HepG2 (cell line): ENCODE data around the gene COASY. TPM values are rescaled to one million over a fixed set of nuclear protein-coding genes. Genes with fewer than 3 reads are reported as not detected.
A peak's percentile ranks its signal among the peaks of the same experiment; 100 is the strongest.

Experiments
- FOSL2 ChIP-seq: sonication (generic); formaldehyde crosslinking; IDR thresholded peaks from 2 replicates; pipeline ENCODE4 v1.4.0; 2020; ENCODE audit warnings: missing genetic modification reagents
- FOXA3 ChIP-seq: IDR thresholded peaks from 2 replicates; pipeline ENCODE4 v1.6.1; 2016; ENCODE audit warnings: missing genetic modification reagents, missing compliant biosample characterization
- MTA1 ChIP-seq: sonication (generic); formaldehyde crosslinking; IDR thresholded peaks from 2 replicates; pipeline ENCODE4 v1.4.0; 2020; ENCODE audit warnings: missing genetic modification reagents, mild to moderate bottlenecking, borderline replicate concordance
- NR2C2 ChIP-seq: sonication (generic); formaldehyde crosslinking; IDR thresholded peaks from 2 replicates; pipeline ENCODE4 v1.4.0; 2020; ENCODE audit warnings: missing genetic modification reagents, mild to moderate bottlenecking, moderate library complexity, borderline replicate concordance
- RAD51 ChIP-seq: fragments of 450-650 bp; IDR thresholded peaks from 2 replicates; pipeline ENCODE4 v1.6.1; 2016; ENCODE audit warnings: borderline replicate concordance
- SSRP1 ChIP-seq: IDR thresholded peaks from 2 replicates; pipeline ENCODE4 v1.6.1; 2016; ENCODE audit warnings: control low read depth
- YEATS2 ChIP-seq: sonication (generic); formaldehyde crosslinking; IDR thresholded peaks from 2 replicates; pipeline ENCODE4 v1.4.0; 2020; ENCODE audit warnings: missing genetic modification reagents, borderline replicate concordance
- ZNF260 ChIP-seq: sonication (generic); formaldehyde crosslinking; IDR thresholded peaks from 2 replicates; pipeline ENCODE4 v1.4.0; 2020; ENCODE audit warnings: missing genetic modification reagents, low read depth, mild to moderate bottlenecking, borderline replicate concordance
- ZNF446 ChIP-seq: sonication (generic); formaldehyde crosslinking; IDR thresholded peaks from 2 replicates; pipeline ENCODE4 v1.5.0; 2020; ENCODE audit warnings: mild to moderate bottlenecking, missing genetic modification reagents
- ZNF556 ChIP-seq: sonication (generic); formaldehyde crosslinking; IDR thresholded peaks from 2 replicates; pipeline ENCODE4 v1.4.0; 2020; ENCODE audit warnings: mild to moderate bottlenecking, missing genetic modification reagents, borderline replicate concordance
- ZNF724P ChIP-seq: sonication (generic); formaldehyde crosslinking; IDR thresholded peaks from 2 replicates; pipeline ENCODE4 v1.8.0; 2022; ENCODE audit warnings: missing genetic modification reagents, borderline replicate concordance
- ZNF777 ChIP-seq: sonication (generic); formaldehyde crosslinking; IDR thresholded peaks from 2 replicates; pipeline ENCODE4 v1.4.0; 2020; ENCODE audit warnings: missing genetic modification reagents
- ZNF879 ChIP-seq: sonication (generic); formaldehyde crosslinking; IDR thresholded peaks from 2 replicates; pipeline ENCODE4 v1.8.1; 2023; ENCODE audit warnings: missing genetic modification reagents
- polyA plus RNA-seq, 8 experiments: library from polyadenylated mRNA; depleted of rRNA in 3 of 8; stranded (reverse) in 7 of 8; unstranded in 1 of 8; fragments of >200 nt; fragmentation: Illumina TruSeq in 4 of 8; extraction: Trizol in 4 of 8; gene quantifications; 2 replicates each; pipeline versions ENCODE4 v1.2.1 to v1.2.3, GENCODE V29; 2011 to 2016; ENCODE audit warnings: low read depth in 4 of 8, missing spikeins in 1 of 8, mixed read lengths in 1 of 8; ENCODE audit not compliant: insufficient read depth in 1 of 8
- total RNA-seq, 5 experiments: library from RNA; depleted of rRNA; stranded (reverse); fragments of >200 nt; fragmentation: Illumina TruSeq; extraction: Trizol; gene quantifications; 2 replicates each; pipeline ENCODE4 v1.2.3, GENCODE V29; 2016; ENCODE audit warnings: low read depth in 1 of 5
- TF ChIP-seq, protein P1 (sequence below): sonication (generic); formaldehyde crosslinking; conservative IDR thresholded peaks from 2 replicates; pipeline ENCODE4 v1.8.0; 2022; ENCODE audit warnings: mild to moderate bottlenecking, moderate library complexity, missing genetic modification reagents
- TF ChIP-seq, protein P2 (sequence below): sonication (generic); formaldehyde crosslinking; IDR thresholded peaks from 2 replicates; pipeline ENCODE4 v1.4.0; 2020; ENCODE audit warnings: low read depth, mild to moderate bottlenecking, missing genetic modification reagents
- TF ChIP-seq, protein P3 (sequence below): sonication (generic); formaldehyde crosslinking; IDR thresholded peaks from 2 replicates; pipeline ENCODE4 v1.4.0; 2020; ENCODE audit warnings: mild to moderate bottlenecking, missing genetic modification reagents
- TF ChIP-seq, protein P4 (sequence below): sonication (generic); formaldehyde crosslinking; IDR thresholded peaks from 2 replicates; pipeline ENCODE4 v1.4.0; 2020; ENCODE audit warnings: missing genetic modification reagents, borderline replicate concordance
- TF ChIP-seq, protein P5 (sequence below): sonication (generic); formaldehyde crosslinking; IDR thresholded peaks from 2 replicates; pipeline ENCODE4 v1.5.1; 2020; ENCODE audit warnings: missing genetic modification reagents, mild to moderate bottlenecking, borderline replicate concordance
- TF ChIP-seq, protein P6 (sequence below): IDR thresholded peaks from 2 replicates; pipeline ENCODE4 v1.6.1; 2016; ENCODE audit warnings: mild to moderate bottlenecking, missing biosample characterization, missing genetic modification reagents

Gene COASY
- total and polyA plus RNA-seq, 2 of the 13 experiments (the other 11 are each of a cell fraction or from before 2014, with no cell fraction given), result 90.7 to 125 TPM

DNA sequence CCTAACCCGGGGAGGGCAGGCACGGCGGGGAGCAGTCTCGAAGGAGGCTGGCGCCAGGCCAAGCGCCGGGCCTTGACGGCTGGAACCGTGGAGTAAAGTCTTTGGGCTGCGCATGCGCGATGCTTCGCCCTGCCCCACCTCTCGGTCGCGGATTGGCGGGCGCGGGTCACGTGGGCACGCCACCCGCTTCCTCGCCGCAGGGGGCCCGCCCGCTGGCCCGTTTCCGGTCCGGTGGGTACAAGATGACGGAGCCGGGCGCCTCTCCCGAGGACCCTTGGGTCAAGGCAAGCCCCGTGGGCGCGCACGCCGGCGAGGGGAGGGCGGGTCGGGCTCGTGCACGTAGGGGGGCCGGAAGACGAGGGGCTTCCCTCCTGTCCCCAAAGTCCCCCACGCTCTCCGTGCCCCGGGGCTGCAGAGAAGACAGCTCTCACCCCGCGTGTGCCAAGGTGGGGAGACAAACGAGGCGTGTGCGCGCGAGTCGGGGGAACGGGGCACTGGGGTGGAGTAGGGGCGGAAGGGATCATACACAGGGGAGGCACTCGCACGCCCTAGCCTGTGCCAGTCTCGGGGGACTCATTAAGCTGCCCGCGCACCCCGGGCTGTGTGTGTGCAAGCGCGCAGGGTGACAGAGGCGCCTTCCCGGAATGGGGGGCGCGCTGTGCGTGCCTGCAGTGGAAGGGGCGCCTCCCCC, 5.1 kb downstream of the COASY start, which contains the start of gene MLX (continued):
- TF ChIP-seq, protein P1, sequence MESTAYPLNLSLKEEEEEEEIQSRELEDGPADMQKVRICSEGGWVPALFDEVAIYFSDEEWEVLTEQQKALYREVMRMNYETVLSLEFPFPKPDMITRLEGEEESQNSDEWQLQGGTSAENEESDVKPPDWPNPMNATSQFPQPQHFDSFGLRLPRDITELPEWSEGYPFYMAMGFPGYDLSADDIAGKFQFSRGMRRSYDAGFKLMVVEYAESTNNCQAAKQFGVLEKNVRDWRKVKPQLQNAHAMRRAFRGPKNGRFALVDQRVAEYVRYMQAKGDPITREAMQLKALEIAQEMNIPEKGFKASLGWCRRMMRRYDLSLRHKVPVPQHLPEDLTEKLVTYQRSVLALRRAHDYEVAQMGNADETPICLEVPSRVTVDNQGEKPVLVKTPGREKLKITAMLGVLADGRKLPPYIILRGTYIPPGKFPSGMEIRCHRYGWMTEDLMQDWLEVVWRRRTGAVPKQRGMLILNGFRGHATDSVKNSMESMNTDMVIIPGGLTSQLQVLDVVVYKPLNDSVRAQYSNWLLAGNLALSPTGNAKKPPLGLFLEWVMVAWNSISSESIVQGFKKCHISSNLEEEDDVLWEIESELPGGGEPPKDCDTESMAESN (CRISPR knock-in tag), result peak; percentile 82
- TF ChIP-seq FOXA3 (CRISPR knock-in tag) (no peak), YEATS2 (CRISPR knock-in tag) (peak; percentile 87), NR2C2 (CRISPR knock-in tag) (peak; percentile 89), SSRP1 (CRISPR knock-in tag) (peak; percentile 85; the same call in 1 of the 2 replicates), ZNF724P (peak; percentile 92; the same call in 1 of the 2 replicates), ZNF777 (CRISPR knock-in tag) (peak; percentile 88), RAD51 (peak; percentile 95), ZNF879 (CRISPR knock-in tag) (no peak), FOSL2 (CRISPR knock-in tag) (peak; percentile 58), ZNF260 (CRISPR knock-in tag) (no peak), ZNF556 (CRISPR knock-in tag) (peak; percentile 96), ZNF446 (no peak), MTA1 (peak; percentile 91)
- TF ChIP-seq, protein P2, sequence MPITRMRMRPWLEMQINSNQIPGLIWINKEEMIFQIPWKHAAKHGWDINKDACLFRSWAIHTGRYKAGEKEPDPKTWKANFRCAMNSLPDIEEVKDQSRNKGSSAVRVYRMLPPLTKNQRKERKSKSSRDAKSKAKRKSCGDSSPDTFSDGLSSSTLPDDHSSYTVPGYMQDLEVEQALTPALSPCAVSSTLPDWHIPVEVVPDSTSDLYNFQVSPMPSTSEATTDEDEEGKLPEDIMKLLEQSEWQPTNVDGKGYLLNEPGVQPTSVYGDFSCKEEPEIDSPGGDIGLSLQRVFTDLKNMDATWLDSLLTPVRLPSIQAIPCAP (CRISPR knock-in tag), result peak; percentile 24; the same call in 1 of the 2 replicates
- TF ChIP-seq, protein P3, sequence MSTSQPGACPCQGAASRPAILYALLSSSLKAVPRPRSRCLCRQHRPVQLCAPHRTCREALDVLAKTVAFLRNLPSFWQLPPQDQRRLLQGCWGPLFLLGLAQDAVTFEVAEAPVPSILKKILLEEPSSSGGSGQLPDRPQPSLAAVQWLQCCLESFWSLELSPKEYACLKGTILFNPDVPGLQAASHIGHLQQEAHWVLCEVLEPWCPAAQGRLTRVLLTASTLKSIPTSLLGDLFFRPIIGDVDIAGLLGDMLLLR (CRISPR knock-in tag), result peak; percentile 83; the same call in 1 of the 2 replicates
- TF ChIP-seq, protein P4, sequence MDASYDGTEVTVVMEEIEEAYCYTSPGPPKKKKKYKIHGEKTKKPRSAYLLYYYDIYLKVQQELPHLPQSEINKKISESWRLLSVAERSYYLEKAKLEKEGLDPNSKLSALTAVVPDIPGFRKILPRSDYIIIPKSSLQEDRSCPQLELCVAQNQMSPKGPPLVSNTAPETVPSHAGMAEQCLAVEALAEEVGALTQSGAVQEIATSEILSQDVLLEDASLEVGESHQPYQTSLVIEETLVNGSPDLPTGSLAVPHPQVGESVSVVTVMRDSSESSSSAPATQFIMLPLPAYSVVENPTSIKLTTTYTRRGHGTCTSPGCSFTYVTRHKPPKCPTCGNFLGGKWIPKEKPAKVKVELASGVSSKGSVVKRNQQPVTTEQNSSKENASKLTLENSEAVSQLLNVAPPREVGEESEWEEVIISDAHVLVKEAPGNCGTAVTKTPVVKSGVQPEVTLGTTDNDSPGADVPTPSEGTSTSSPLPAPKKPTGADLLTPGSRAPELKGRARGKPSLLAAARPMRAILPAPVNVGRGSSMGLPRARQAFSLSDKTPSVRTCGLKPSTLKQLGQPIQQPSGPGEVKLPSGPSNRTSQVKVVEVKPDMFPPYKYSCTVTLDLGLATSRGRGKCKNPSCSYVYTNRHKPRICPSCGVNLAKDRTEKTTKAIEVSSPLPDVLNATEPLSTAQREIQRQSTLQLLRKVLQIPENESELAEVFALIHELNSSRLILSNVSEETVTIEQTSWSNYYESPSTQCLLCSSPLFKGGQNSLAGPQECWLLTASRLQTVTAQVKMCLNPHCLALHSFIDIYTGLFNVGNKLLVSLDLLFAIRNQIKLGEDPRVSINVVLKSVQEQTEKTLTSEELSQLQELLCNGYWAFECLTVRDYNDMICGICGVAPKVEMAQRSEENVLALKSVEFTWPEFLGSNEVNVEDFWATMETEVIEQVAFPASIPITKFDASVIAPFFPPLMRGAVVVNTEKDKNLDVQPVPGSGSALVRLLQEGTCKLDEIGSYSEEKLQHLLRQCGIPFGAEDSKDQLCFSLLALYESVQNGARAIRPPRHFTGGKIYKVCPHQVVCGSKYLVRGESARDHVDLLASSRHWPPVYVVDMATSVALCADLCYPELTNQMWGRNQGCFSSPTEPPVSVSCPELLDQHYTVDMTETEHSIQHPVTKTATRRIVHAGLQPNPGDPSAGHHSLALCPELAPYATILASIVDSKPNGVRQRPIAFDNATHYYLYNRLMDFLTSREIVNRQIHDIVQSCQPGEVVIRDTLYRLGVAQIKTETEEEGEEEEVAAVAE, result peak; percentile 61; the same call in 1 of the 2 replicates
- TF ChIP-seq, protein P5, sequence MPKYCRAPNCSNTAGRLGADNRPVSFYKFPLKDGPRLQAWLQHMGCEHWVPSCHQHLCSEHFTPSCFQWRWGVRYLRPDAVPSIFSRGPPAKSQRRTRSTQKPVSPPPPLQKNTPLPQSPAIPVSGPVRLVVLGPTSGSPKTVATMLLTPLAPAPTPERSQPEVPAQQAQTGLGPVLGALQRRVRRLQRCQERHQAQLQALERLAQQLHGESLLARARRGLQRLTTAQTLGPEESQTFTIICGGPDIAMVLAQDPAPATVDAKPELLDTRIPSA (CRISPR knock-in tag), result peak; percentile 45; the same call in 1 of the 2 replicates
- TF ChIP-seq, protein P6, sequence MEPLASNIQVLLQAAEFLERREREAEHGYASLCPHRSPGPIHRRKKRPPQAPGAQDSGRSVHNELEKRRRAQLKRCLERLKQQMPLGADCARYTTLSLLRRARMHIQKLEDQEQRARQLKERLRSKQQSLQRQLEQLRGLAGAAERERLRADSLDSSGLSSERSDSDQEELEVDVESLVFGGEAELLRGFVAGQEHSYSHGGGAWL (CRISPR knock-in tag), result peak; percentile 69
